Neural cell (in vitro differentiated cells): ENCODE data around the gene ATF7IP. TPM values are rescaled to one million over a fixed set of nuclear protein-coding genes. Genes with fewer than 3 reads are reported as not detected.

Experiments
- H2AFZ ChIP-seq: fragments of 200-600, 300-800 bp; sonication (generic), shearing (Covaris generic); 2 replicates; pipeline ENCODE4 v1.6.0; 2014; ENCODE audit warnings: low read depth, mild to moderate bottlenecking, antibody characterized with exemption, low read length, moderate library complexity
- H3F3A ChIP-seq: fragments of 200-600 bp; shearing (Covaris generic); 2 replicates; pipeline ENCODE4 v1.6.1; 2016; ENCODE audit warnings: mild to moderate bottlenecking, moderate library complexity, mixed read lengths, antibody characterized with exemption, low read length; ENCODE audit not compliant: insufficient read depth, poor library complexity, severe bottlenecking
- H3K27ac ChIP-seq: fragments of 200-600, 300-800 bp; sonication (generic), shearing (Covaris generic); 2 replicates; pipeline ENCODE4 v1.5.1; 2014; ENCODE audit warnings: mild to moderate bottlenecking, low read length, moderate library complexity
- H3K27me3 ChIP-seq: fragments of 300-800, 200-600 bp; sonication (generic), shearing (Covaris generic); 2 replicates; pipeline ENCODE4 v1.6.0; 2014; ENCODE audit warnings: mild to moderate bottlenecking, low read depth, low read length, moderate library complexity; ENCODE audit not compliant: insufficient read depth
- H3K36me3 ChIP-seq: fragments of 300-800, 200-600 bp; sonication (generic), shearing (Covaris generic); 2 replicates; pipeline ENCODE4 v1.5.1; 2014; ENCODE audit warnings: mild to moderate bottlenecking, antibody characterized with exemption, low read length, moderate library complexity; ENCODE audit not compliant: insufficient read depth
- H3K4me2 ChIP-seq: fragments of 300-800, 200-600 bp; sonication (generic), shearing (Covaris generic); 2 replicates; pipeline ENCODE4 v1.6.0; 2014; ENCODE audit warnings: mild to moderate bottlenecking, low read length
- H3K4me3 ChIP-seq: fragments of 300-800, 200-600 bp; sonication (generic), shearing (Covaris generic); 2 replicates; pipeline ENCODE4 v1.5.1; 2014; ENCODE audit warnings: mild to moderate bottlenecking, low read length, moderate library complexity
- H3K79me2 ChIP-seq: fragments of 200-600 bp; shearing (Covaris generic); replicated peaks from 2 replicates; pipeline ENCODE4 v1.6.0; 2014; ENCODE audit warnings: mild to moderate bottlenecking, low read length, moderate library complexity; ENCODE audit not compliant: insufficient read depth
- H3K9ac ChIP-seq: fragments of 300-800, 200-600 bp; sonication (generic), shearing (Covaris generic); 2 replicates; pipeline ENCODE4 v1.6.1; 2016; ENCODE audit warnings: mild to moderate bottlenecking, low read length, mixed read lengths
- H3K9me2 ChIP-seq: fragments of 200-600 bp; shearing (Covaris generic); 2 replicates; pipeline ENCODE4 v1.6.1; 2016; ENCODE audit warnings: mild to moderate bottlenecking, low read length, mixed read lengths; ENCODE audit not compliant: insufficient read depth
- H3K9me3 ChIP-seq: fragments of 200-600, 300-800 bp; sonication (generic), shearing (Covaris generic); 2 replicates; pipeline ENCODE4 v1.6.1; 2016; ENCODE audit warnings: mild to moderate bottlenecking, mixed run types, low read length, moderate library complexity, mixed read lengths
- H4K20me1 ChIP-seq: fragments of 200-600 bp; shearing (Covaris generic); 2 replicates; pipeline ENCODE4 v1.6.1; 2016; ENCODE audit warnings: mild to moderate bottlenecking, mixed run types; ENCODE audit not compliant: insufficient read depth
- EP300 ChIP-seq: fragments of 450-650 bp; conservative IDR thresholded peaks from 2 replicates; pipeline ENCODE4 v1.6.1; 2014; ENCODE audit warnings: antibody characterized with exemption, mild to moderate bottlenecking, moderate library complexity; ENCODE audit not compliant: poor library complexity, severe bottlenecking
- EZH2 ChIP-seq: fragments of 200-600, 300-800 bp; shearing (Covaris generic), sonication (generic); IDR thresholded peaks from 2 replicates; pipeline ENCODE4 v1.6.1; 2014; ENCODE audit warnings: antibody characterized with exemption, low read length, borderline replicate concordance, mild to moderate bottlenecking; ENCODE audit not compliant: insufficient read depth, poor library complexity, severe bottlenecking
- MXI1 ChIP-seq: fragments of 450-650 bp; conservative IDR thresholded peaks from 2 replicates; pipeline ENCODE4 v1.6.1; 2014; ENCODE audit warnings: antibody characterized with exemption, mild to moderate bottlenecking; ENCODE audit not compliant: poor library complexity, severe bottlenecking
- POLR2AphosphoS5 ChIP-seq: IDR thresholded peaks from 2 replicates; pipeline ENCODE4 v1.6.1; 2012
- RAD21 ChIP-seq: fragments of 450-650 bp; conservative IDR thresholded peaks from 2 replicates; pipeline ENCODE4 v1.6.1; 2014; ENCODE audit warnings: antibody characterized with exemption, mild to moderate bottlenecking, moderate library complexity
- SMC3 ChIP-seq: fragments of 450-650 bp; conservative IDR thresholded peaks from 2 replicates; pipeline ENCODE4 v1.6.1; 2014; ENCODE audit warnings: antibody characterized with exemption, mild to moderate bottlenecking, moderate library complexity; ENCODE audit not compliant: poor library complexity
- TAF1 ChIP-seq: IDR thresholded peaks from 2 replicates; pipeline ENCODE4 v1.6.1; 2012; ENCODE audit warnings: low read depth
- polyA plus RNA-seq: library from polyadenylated mRNA; depleted of rRNA; stranded (reverse); fragments of >200 nt; gene quantifications from 2 replicates; pipeline ENCODE4 v1.2.3, GENCODE V29; 2014
- TF ChIP-seq, protein P1 (sequence below): fragments of 450-650 bp; IDR thresholded peaks from 2 replicates; pipeline ENCODE4 v1.5.1; 2014; ENCODE audit warnings: antibody characterized with exemption, mild to moderate bottlenecking, moderate library complexity; ENCODE audit not compliant: poor library complexity, severe bottlenecking
- TF ChIP-seq, protein P2 (sequence below): IDR thresholded peaks from 2 replicates; pipeline ENCODE4 v1.6.1; 2012; ENCODE audit warnings: borderline replicate concordance

Gene ATF7IP
- polyA plus RNA-seq, 1 donor from 2014 or later = 34.8 TPM

DNA sequence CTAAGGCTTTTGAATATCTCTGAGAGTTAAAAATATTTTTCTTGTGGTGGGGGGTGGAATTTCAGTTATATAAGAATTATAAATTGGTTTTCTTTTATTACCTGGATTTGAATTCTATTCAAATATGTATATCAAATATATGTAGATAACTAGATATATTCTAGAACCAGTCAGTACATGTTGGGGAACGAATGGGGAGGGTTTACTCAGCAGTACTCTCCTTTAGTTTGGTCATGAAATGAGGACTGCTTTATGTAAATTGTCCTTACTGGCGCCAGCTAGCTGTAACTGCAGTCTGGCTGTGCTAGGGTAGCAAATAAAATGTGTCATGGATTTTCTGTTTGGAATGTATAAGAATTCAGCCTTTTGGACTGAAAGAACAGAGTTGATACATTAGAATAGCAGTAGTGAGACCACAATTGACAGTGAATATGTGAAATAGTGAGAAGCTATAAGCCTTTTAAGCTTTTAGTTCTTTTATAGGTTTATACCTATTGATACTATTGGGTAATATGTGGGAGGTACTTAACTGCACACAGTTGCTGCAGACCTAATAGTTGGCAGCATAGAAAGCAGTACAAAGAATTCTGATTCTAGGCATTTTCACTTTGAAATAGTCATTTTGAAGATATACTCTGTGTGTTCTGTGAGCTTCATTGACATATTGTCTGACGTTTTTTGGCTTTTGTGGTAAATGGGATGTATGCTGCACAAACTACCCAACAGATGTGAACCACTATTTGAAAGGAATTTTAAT, 29.0 kb downstream of the ATF7IP start:
- Histone ChIP-seq H4K20me1 (no peaks in the 10 kb centered on the region), H3K4me3 (peak overlapping the region; percentile 62), H3K36me3 (no peaks in the 10 kb centered on the region), H3K9me2 (no peaks in the 10 kb centered on the region), H3F3A (no peaks in the 10 kb centered on the region), H3K9ac (peak overlapping the region; percentile 63), H3K79me2 (peaks cover 93% of the 10 kb centered on the region), H3K27me3 (no peaks in the 10 kb centered on the region), H2AFZ (peak overlapping the region; percentile 0), H3K9me3 (no peaks in the 10 kb centered on the region), H3K4me2 (peak overlapping the region; percentile 72), H3K27ac (peak overlapping the region; percentile 90)
- TF ChIP-seq, protein P1, sequence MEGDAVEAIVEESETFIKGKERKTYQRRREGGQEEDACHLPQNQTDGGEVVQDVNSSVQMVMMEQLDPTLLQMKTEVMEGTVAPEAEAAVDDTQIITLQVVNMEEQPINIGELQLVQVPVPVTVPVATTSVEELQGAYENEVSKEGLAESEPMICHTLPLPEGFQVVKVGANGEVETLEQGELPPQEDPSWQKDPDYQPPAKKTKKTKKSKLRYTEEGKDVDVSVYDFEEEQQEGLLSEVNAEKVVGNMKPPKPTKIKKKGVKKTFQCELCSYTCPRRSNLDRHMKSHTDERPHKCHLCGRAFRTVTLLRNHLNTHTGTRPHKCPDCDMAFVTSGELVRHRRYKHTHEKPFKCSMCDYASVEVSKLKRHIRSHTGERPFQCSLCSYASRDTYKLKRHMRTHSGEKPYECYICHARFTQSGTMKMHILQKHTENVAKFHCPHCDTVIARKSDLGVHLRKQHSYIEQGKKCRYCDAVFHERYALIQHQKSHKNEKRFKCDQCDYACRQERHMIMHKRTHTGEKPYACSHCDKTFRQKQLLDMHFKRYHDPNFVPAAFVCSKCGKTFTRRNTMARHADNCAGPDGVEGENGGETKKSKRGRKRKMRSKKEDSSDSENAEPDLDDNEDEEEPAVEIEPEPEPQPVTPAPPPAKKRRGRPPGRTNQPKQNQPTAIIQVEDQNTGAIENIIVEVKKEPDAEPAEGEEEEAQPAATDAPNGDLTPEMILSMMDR = peak; percentile 52
- TF ChIP-seq MXI1 = no peak
- no peak for TF ChIP-seq EZH2
- peak; percentile 73 for TF ChIP-seq EP300
- TF ChIP-seq SMC3 = peak; percentile 38
- TF ChIP-seq, protein P2, sequence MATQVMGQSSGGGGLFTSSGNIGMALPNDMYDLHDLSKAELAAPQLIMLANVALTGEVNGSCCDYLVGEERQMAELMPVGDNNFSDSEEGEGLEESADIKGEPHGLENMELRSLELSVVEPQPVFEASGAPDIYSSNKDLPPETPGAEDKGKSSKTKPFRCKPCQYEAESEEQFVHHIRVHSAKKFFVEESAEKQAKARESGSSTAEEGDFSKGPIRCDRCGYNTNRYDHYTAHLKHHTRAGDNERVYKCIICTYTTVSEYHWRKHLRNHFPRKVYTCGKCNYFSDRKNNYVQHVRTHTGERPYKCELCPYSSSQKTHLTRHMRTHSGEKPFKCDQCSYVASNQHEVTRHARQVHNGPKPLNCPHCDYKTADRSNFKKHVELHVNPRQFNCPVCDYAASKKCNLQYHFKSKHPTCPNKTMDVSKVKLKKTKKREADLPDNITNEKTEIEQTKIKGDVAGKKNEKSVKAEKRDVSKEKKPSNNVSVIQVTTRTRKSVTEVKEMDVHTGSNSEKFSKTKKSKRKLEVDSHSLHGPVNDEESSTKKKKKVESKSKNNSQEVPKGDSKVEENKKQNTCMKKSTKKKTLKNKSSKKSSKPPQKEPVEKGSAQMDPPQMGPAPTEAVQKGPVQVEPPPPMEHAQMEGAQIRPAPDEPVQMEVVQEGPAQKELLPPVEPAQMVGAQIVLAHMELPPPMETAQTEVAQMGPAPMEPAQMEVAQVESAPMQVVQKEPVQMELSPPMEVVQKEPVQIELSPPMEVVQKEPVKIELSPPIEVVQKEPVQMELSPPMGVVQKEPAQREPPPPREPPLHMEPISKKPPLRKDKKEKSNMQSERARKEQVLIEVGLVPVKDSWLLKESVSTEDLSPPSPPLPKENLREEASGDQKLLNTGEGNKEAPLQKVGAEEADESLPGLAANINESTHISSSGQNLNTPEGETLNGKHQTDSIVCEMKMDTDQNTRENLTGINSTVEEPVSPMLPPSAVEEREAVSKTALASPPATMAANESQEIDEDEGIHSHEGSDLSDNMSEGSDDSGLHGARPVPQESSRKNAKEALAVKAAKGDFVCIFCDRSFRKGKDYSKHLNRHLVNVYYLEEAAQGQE = peak; percentile 66
- TF ChIP-seq TAF1 = peak; percentile 60
- peak; percentile 41 for TF ChIP-seq RAD21
- peak; percentile 79 for TF ChIP-seq POLR2AphosphoS5

DNA sequence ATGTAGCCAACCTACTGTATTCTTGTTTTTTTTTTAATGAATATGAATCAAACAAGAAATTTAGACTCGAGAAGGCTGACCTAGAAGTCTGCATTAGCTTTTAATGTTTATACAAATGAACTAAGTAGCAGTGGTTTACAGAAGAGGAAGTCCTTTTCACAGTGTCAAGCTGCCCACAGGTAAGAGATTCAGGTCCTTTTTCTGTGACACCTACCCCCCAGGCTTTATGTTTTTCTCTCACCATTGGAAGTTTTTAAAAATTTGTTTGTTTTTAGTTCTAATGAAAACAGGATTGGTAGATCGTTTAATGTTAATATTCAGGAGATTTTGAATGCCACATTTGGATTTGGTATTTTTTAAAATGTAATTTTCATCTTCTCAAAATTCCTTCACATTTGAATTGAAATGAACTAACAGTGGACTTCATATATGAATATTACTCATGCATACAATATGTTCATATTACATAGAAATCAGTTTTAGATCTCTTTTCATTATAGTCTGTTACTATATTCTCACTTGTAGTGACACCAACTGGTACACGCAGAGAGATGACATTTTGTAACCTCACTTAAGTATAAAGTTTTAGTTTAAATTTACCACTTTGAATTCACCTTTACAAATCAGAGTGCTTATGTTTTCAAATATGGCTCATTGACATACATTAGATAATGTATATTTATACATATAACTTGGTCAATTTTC, 29.7 kb downstream of the ATF7IP start:
- Histone ChIP-seq H4K20me1 (no peaks in the 10 kb centered on the region), H3K9ac (peak overlapping the region; percentile 63), H3K4me2 (peak overlapping the region; percentile 72), H2AFZ (peak overlapping the region; percentile 0), H3K9me2 (no peaks in the 10 kb centered on the region), H3K4me3 (peak overlapping the region; percentile 62), H3K36me3 (no peaks in the 10 kb centered on the region), H3K9me3 (no peaks in the 10 kb centered on the region), H3K27ac (peak overlapping the region; percentile 90), H3K27me3 (no peaks in the 10 kb centered on the region), H3K79me2 (peaks cover 95% of the 10 kb centered on the region), H3F3A (no peaks in the 10 kb centered on the region)
- no peak for TF ChIP-seq EP300
- TF ChIP-seq EZH2 = no peak
- TF ChIP-seq RAD21 = no peak
- no peak for TF ChIP-seq TAF1
- TF ChIP-seq SMC3 = no peak
- no peak for TF ChIP-seq MXI1
- TF ChIP-seq POLR2AphosphoS5 = no peak
- TF ChIP-seq, protein P2 = no peak
- TF ChIP-seq, protein P1 = no peak
